ENCODE results near the gene SRRM2. TPM values are rescaled to one million over a fixed set of nuclear protein-coding genes. Genes with fewer than 3 reads are reported as not detected.

SRRM2 gene
- total RNA-seq, 4 donors from 2014 or later, result 545 to 3,500 (median 1,361) TPM

GRCh38 chr16:2785101-2785991 lies 32.9 kb downstream of the SRRM2 start:
- Histone ChIP-seq H3K4me1 (peaks cover 9 to 15% (median 12%) of the 10 kb centered on the region in 4 donors), H3K27ac (no peak overlapping the region), H3K27me3 (peaks cover 46% of the 10 kb centered on the region), H3K4me3 (peak overlapping the region; percentile 9 to 41 (median 21)), H3K9me3 (no peaks in the 10 kb centered on the region), H3K36me3 (no peaks in the 10 kb centered on the region)
- DNase-seq, result peak; percentile 33
- in situ Hi-C loops (cut with MboI; ENCODE audit: low pct_ligation_motif_present in 1 of 4, low pct_unique_long_range_greater_than_20kb in 1 of 4, low sequenced_read_pairs in 3 of 4), result no loop called here
- intact Hi-C loops (cut with DNase I; ENCODE audit: low total_unique reads), result no loop called here
- WGBS, 2 donors (ENCODE audit: low coverage in 1 of 2), result 17% methylated on average over 71 of the region's 79 CpGs; no CpG with 5 or more reads in 1 of the 2 donors
- TF ChIP-seq, protein P1, sequence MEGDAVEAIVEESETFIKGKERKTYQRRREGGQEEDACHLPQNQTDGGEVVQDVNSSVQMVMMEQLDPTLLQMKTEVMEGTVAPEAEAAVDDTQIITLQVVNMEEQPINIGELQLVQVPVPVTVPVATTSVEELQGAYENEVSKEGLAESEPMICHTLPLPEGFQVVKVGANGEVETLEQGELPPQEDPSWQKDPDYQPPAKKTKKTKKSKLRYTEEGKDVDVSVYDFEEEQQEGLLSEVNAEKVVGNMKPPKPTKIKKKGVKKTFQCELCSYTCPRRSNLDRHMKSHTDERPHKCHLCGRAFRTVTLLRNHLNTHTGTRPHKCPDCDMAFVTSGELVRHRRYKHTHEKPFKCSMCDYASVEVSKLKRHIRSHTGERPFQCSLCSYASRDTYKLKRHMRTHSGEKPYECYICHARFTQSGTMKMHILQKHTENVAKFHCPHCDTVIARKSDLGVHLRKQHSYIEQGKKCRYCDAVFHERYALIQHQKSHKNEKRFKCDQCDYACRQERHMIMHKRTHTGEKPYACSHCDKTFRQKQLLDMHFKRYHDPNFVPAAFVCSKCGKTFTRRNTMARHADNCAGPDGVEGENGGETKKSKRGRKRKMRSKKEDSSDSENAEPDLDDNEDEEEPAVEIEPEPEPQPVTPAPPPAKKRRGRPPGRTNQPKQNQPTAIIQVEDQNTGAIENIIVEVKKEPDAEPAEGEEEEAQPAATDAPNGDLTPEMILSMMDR (IDR thresholded peaks at IDR 0.05), result peak in 2 of 5 experiments; percentile 4 to 11
- no peak for TF ChIP-seq EP300 (IDR thresholded peaks at IDR 0.05; ENCODE audit: low read depth)

- H3K27ac ChIP-seq, result no peak overlapping the region
- no peaks in the 10 kb centered on the region for H3K36me3 ChIP-seq
- H3K4me3 ChIP-seq, result no peak overlapping the region
- peaks cover 53% of the 10 kb centered on the region for H3K27me3 ChIP-seq
- DNase-seq, result no peak
- 65 to 86% methylated on average over 1 to 15 of the region's 15 CpGs for WGBS, 2 donors (ENCODE audit: low coverage in 1 of 2)
- no peaks in the 10 kb centered on the region for H3K9me3 ChIP-seq
- in situ Hi-C loops (cut with MboI; ENCODE audit: low pct_ligation_motif_present in 1 of 4, low pct_unique_long_range_greater_than_20kb in 1 of 4, low sequenced_read_pairs in 3 of 4), result no loop called here
- no peak for TF ChIP-seq EP300 (IDR thresholded peaks at IDR 0.05; ENCODE audit: low read depth)
- H3K4me1 ChIP-seq, result peaks cover 9 to 15% (median 12%) of the 10 kb centered on the region in 4 donors
- intact Hi-C loops (cut with DNase I; ENCODE audit: low total_unique reads), result no loop called here
These were observed 33.8 kb downstream of the SRRM2 start for GRCh38 chr16:2786061-2786825.

DNA sequence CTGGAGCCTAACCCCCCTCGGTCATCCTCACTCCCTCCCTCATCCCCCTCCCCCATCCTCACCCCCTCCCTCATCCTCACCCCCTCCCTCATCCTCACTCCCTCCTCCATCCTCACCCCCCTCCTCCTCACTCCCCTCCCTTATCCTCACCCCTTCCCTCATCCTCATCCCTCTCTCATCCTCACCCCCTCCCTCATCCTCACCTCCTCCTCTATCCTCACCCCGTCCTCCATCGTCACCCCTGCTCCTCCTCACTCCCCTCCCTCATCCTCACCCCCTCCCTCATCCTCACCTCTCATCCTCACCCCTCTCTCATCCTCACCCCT lies 34.4 kb downstream of the SRRM2 start:
- Histone ChIP-seq H3K27ac (no peak overlapping the region), H3K27me3 (peaks cover 57% of the 10 kb centered on the region), H3K9me3 (no peaks in the 10 kb centered on the region), H3K36me3 (no peaks in the 10 kb centered on the region), H3K4me1 (peaks cover 9 to 15% (median 12%) of the 10 kb centered on the region in 4 donors), H3K4me3 (no peak overlapping the region)
- TF ChIP-seq POLR2A (IDR thresholded peaks at IDR 0.05) (no peak), EP300 (IDR thresholded peaks at IDR 0.05; ENCODE audit: low read depth) (no peak), POLR2AphosphoS5 (IDR thresholded peaks at IDR 0.05) (no peak)
- TF ChIP-seq, protein P1 (IDR thresholded peaks at IDR 0.05), result no peak
- no peak for DNase-seq
- 44 to 45% methylated on average over 1 to 3 of the region's 3 CpGs for WGBS, 2 donors (ENCODE audit: low coverage in 1 of 2)
- in situ Hi-C loops (cut with MboI; ENCODE audit: low pct_ligation_motif_present in 1 of 4, low pct_unique_long_range_greater_than_20kb in 1 of 4, low sequenced_read_pairs in 3 of 4), result no loop called here
- intact Hi-C loops (cut with DNase I; ENCODE audit: low total_unique reads), result no loop called here

DNA sequence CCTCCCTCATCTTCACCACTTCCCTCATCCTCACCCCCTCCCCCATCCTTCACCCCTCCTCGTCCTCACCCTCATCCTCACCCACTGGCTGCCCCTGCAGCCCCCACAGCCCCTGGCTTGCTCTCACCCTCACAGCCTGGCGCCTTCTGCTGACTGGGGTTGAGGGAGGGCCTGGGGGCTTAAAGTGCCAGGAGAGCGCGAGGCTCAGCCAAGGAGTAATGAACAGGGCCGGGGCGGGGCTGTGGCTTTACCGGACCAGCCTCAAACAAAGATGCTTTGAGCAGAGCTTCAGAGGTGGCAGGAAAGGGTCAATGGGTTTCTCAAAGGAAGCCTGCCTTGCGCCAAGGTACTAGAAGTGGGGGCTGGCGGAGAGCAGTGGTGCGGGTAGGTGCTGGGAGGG lies 35.0 kb downstream of the SRRM2 start, which contains the start of gene PRSS33:
Gene PRSS33 (minus strand): TSS at position 155 of the 400 bp plus-strand sequence. CDS start 1,013 bp downstream, outside the sequence.
- in situ Hi-C loops (cut with MboI; ENCODE audit: low pct_ligation_motif_present in 1 of 4, low pct_unique_long_range_greater_than_20kb in 1 of 4, low sequenced_read_pairs in 3 of 4) (no loop called here), intact Hi-C loops (cut with DNase I; ENCODE audit: low total_unique reads) (no loop called here)
- Histone ChIP-seq H3K27ac (no peak within 1 kb of the TSS), H3K36me3 (no peaks in the 10 kb centered on the region), H3K9me3 (no peaks in the 10 kb centered on the region), H3K4me1 (peaks cover 9 to 15% (median 12%) of the 10 kb centered on the region in 4 donors), H3K27me3 (peaks cover 62% of the 10 kb centered on the region), H3K4me3 (no peak within 1 kb of the TSS)
- no peak for DNase-seq
- 31% methylated on average over 9 of the region's 10 CpGs; no CpG with 5 or more reads in 1 of the 2 donors for WGBS, 2 donors (ENCODE audit: low coverage in 1 of 2)
- TF ChIP-seq EP300 (IDR thresholded peaks at IDR 0.05; ENCODE audit: low read depth), result no peak
- TF ChIP-seq, protein P1 (IDR thresholded peaks at IDR 0.05), result no peak
- no peak for TF ChIP-seq POLR2A (IDR thresholded peaks at IDR 0.05)
- no peak for TF ChIP-seq POLR2AphosphoS5 (IDR thresholded peaks at IDR 0.05)

Measured in transverse colon (tissue), 4 donors.